ENCODE results near the gene SYNPR.

- TF ChIP-seq, protein P1, sequence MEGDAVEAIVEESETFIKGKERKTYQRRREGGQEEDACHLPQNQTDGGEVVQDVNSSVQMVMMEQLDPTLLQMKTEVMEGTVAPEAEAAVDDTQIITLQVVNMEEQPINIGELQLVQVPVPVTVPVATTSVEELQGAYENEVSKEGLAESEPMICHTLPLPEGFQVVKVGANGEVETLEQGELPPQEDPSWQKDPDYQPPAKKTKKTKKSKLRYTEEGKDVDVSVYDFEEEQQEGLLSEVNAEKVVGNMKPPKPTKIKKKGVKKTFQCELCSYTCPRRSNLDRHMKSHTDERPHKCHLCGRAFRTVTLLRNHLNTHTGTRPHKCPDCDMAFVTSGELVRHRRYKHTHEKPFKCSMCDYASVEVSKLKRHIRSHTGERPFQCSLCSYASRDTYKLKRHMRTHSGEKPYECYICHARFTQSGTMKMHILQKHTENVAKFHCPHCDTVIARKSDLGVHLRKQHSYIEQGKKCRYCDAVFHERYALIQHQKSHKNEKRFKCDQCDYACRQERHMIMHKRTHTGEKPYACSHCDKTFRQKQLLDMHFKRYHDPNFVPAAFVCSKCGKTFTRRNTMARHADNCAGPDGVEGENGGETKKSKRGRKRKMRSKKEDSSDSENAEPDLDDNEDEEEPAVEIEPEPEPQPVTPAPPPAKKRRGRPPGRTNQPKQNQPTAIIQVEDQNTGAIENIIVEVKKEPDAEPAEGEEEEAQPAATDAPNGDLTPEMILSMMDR (conservative IDR thresholded peaks at IDR 0.05; ENCODE audit: low read depth, low read length) = no peak
- no peak for TF ChIP-seq EZH2 (IDR thresholded peaks at IDR 0.05; ENCODE audit: borderline replicate concordance, low read depth, low read length, poor library complexity, severe bottlenecking)
Measured at GRCh38 chr3:63654211-63654610, 376.1 kb downstream of the SYNPR start.

Measured in A673 (cell line).